NB4 (cell line): ENCODE data around the gene SPHKAP.

Experiments used
- POLR2A ChIP-seq: IDR thresholded peaks from 2 replicates; pipeline ENCODE4 v1.6.1; 2011; ENCODE audit warnings: mild to moderate bottlenecking; ENCODE audit not compliant: insufficient read length; ENCODE audit errors: extremely low read depth
- TF ChIP-seq, protein P1 (sequence below): IDR thresholded peaks from one replicate; pipeline ENCODE4 v1.5.1; 2012; ENCODE audit warnings: low read depth, low read length
- TF ChIP-seq, protein P2 (sequence below): IDR thresholded peaks from 2 replicates; pipeline ENCODE4 v1.6.1; 2011; ENCODE audit warnings: low read depth, low read length

DNA sequence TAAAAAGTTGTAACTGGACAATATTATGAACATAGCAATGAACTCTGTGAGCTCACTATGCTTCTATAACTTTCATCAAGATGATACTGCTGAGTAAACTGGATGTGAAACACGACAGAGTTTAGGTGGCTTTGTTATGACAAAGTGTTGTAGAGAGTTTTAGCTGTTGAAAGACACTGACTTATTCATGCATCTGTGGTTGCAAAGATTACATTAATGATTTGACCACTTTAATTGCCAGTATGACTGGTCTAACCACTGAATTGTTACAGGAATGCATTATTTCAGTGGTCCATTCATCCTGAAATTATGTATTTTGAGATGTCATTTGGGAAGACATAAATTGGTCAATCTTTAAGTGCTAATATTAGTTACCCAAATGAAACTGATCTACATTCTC lies 117.9 kb downstream of the SPHKAP start:
- TF ChIP-seq, protein P1, sequence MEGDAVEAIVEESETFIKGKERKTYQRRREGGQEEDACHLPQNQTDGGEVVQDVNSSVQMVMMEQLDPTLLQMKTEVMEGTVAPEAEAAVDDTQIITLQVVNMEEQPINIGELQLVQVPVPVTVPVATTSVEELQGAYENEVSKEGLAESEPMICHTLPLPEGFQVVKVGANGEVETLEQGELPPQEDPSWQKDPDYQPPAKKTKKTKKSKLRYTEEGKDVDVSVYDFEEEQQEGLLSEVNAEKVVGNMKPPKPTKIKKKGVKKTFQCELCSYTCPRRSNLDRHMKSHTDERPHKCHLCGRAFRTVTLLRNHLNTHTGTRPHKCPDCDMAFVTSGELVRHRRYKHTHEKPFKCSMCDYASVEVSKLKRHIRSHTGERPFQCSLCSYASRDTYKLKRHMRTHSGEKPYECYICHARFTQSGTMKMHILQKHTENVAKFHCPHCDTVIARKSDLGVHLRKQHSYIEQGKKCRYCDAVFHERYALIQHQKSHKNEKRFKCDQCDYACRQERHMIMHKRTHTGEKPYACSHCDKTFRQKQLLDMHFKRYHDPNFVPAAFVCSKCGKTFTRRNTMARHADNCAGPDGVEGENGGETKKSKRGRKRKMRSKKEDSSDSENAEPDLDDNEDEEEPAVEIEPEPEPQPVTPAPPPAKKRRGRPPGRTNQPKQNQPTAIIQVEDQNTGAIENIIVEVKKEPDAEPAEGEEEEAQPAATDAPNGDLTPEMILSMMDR = no peak
- TF ChIP-seq POLR2A = no peak
- TF ChIP-seq, protein P2, sequence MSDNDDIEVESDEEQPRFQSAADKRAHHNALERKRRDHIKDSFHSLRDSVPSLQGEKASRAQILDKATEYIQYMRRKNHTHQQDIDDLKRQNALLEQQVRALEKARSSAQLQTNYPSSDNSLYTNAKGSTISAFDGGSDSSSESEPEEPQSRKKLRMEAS = no peak
